Fibroblast of the aortic adventitia (primary cell): ENCODE measurements around the gene DPM1. TPM values are rescaled to one million over a fixed set of nuclear protein-coding genes. Genes with fewer than 3 reads are reported as not detected.

Experiments used
- DNase-seq: peaks from one replicate; pipeline ENCODE4 v3.0.0-alpha.2; 2010; ENCODE audit warnings: low read depth
- H3K4me3 ChIP-seq: 2 replicates; pipeline ENCODE4 v1.5.1; 2011; ENCODE audit warnings: low read depth, mild to moderate bottlenecking, control low read depth, low read length, moderate library complexity
- total RNA-seq: library from RNA; depleted of rRNA; stranded (reverse); fragments of >200 nt; gene quantifications from 2 replicates; pipeline ENCODE4 v1.2.3, GENCODE V29; 2012; ENCODE audit warnings: low replicate concordance
- TF ChIP-seq, protein P1 (sequence below): IDR thresholded peaks from 2 replicates; pipeline ENCODE4 v1.5.1; 2011; ENCODE audit warnings: mild to moderate bottlenecking, low read length, control low read depth, inconsistent platforms; ENCODE audit not compliant: insufficient read depth

The DPM1 gene
- total RNA-seq, 1 donor: 70.8 TPM

DNA sequence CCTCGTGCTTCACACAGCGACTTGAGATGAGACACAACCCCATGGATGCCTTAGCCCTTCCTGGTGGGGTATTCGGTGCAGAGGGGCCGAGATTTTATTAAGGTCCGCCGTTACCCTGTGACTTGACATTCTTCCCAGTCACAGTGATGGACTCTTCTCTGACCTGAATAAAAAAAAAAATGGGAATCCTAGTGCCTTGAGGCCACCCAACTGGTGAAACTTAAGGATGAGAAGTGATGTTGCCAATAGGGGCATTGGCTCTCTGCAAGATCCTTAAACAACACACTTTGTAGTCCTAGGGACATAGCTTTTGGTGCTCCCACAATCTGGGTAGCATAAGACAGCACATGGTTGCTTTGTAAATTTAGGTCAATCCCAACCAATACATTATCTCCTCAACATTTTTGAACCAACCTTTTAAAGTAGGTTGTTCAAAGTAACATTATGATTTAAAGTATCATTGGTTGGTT lies 26.3 kb downstream of the DPM1 start:
- DNase-seq: no peak
- H3K4me3 ChIP-seq: peak overlapping the region; percentile 69
- TF ChIP-seq, protein P1, sequence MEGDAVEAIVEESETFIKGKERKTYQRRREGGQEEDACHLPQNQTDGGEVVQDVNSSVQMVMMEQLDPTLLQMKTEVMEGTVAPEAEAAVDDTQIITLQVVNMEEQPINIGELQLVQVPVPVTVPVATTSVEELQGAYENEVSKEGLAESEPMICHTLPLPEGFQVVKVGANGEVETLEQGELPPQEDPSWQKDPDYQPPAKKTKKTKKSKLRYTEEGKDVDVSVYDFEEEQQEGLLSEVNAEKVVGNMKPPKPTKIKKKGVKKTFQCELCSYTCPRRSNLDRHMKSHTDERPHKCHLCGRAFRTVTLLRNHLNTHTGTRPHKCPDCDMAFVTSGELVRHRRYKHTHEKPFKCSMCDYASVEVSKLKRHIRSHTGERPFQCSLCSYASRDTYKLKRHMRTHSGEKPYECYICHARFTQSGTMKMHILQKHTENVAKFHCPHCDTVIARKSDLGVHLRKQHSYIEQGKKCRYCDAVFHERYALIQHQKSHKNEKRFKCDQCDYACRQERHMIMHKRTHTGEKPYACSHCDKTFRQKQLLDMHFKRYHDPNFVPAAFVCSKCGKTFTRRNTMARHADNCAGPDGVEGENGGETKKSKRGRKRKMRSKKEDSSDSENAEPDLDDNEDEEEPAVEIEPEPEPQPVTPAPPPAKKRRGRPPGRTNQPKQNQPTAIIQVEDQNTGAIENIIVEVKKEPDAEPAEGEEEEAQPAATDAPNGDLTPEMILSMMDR: no peak

DNA sequence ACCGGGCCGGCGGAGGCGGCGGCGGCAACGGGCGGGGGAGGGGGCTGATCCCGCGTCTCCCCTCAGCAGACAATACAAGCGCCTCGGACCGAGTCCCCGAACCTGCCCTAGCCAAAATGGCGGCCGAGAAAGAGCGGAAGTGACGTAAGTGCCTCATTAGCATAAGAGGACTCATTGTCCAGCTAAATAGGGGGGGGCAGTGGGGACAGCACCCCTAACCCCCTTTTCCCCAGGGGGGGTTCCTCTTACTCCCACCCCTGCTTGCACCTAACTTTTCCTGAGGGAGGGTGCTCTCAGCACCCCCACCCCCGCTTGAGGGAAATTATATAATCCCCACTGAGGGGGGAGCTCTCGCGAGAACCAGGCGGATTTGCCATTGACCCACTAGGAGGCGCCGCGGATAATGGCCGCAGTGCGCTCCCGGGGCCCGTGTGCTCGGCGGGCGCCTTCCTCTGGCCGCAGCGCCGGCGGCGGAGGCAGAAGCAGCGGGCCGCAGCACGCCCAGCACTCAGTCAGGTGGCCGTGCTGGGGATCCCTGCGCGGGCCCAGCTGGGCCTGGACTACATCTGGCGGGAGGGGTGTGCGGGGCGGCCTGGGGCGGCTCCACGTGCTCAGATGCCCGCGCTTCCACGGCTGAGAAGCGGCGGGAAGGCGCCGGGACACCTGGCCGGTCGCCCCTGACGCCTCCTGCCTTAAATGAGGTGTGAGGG lies 26.9 kb downstream of the DPM1 start, which contains the start of gene ADNP:
TSS of gene ADNP (minus strand) at position 132 of the 710 bp plus-strand sequence. CDS start 27,441 bp downstream, outside the sequence.
- H3K4me3 ChIP-seq: peak within 1 kb of the TSS; percentile 69
- DNase-seq: peak; percentile 92
- TF ChIP-seq, protein P1: peak; percentile 70

DNA sequence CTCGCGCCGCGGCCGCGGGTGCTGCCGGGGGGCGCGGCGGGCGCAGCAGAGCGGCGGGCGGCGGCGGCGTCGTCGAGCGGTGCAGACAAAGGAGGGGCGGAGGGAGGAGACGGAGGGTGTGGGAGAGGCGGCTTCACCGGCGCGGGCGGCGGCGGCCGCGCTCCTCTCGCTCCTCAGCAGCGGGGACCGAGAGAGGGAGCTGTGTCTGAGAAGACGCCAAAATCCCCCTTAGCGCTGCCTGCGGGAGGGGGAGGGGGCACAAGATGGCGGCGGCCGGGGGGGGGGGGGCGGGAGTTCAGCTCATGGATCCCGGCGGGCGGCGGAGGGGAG lies 27.4 kb downstream of the DPM1 start:
- TF ChIP-seq, protein P1: no peak
- H3K4me3 ChIP-seq: peak overlapping the region; percentile 69
- no peak for DNase-seq

DNA sequence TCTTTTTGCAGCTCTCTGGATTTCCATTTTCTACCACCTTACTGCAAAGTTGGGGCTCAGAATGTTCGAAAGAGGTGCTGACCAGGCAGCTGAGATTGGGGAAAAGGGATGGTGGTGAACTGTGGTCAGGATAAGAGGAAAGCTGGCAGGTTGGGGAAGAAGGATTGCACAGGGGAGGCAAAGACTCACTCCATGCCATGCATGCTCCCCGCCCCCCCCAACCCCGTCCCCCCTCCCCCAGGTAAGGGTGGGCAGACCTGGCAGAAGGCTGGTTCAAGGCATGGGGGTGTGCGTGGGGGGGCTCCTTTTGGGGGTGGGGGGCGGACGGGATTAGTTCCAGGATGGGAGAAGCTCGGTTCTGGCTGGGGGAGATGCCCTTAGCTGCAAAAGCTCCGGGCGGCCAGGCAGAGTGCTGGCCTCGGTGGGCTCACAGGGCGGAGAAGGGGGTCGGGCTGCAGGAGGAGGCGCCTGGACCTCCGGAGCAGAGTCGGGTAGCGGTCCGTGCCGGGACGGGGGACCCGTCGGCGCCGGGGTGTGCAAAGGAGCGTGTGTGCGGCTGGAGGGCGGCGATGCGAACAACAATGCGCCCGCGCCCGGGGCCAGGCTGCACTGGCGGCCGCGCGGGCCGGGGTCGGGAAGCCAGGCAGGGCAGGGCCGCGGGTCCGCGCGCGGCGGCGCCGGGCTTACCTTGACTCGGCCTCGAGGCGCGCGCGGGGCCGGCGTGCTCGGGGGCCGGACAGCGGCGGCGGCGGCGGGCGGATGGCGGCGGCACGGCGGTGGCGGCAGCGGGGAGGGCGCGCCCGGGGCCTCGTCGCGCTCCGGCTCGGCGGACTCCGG lies 28.0 kb downstream of the DPM1 start:
- TF ChIP-seq, protein P1: no peak
- H3K4me3 ChIP-seq: peak overlapping the region; percentile 69
- DNase-seq: no peak

DNA sequence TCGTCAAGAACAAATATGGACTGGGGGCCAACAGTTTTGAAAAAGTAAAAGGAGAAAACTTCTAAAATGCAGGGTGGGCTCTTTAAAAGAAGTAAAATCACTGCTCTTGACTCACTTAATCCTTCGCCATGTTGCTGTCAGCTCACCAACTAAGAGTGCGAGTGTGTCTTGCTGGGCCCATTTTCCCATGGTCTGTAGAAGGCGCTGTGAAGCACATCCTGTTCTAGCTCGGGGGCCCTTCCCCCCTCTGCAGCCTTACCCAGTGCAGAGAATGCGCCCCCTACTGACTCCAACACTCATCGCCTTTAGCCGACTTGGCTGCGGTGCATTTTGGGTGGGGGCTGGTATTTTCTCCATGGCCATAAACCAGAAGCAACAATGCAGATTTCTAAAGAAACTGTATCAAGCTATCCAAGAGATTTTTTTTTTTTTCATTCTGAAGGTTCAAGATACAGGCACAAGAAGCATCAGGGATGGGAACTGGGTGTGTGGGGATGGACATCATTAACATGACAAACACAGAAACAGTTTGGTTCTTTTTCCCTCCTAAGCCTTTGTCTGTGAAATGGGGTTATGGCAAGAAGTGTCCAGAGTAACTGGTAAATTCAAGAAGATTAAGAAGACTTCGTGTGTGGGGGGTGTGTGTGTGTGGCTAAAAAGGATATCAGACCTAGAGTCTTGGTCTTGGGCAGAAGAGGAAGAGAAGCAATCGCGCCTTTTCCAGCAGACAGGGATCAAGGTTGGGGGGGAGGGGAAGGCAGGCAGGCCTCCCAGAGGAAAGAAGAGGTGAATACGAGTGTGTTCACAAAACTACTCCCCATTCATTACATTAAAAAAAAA lies 28.8 kb downstream of the DPM1 start:
- DNase-seq: peak; percentile 97
- TF ChIP-seq, protein P1: peak; percentile 92
- H3K4me3 ChIP-seq: peak overlapping the region; percentile 69

DNA sequence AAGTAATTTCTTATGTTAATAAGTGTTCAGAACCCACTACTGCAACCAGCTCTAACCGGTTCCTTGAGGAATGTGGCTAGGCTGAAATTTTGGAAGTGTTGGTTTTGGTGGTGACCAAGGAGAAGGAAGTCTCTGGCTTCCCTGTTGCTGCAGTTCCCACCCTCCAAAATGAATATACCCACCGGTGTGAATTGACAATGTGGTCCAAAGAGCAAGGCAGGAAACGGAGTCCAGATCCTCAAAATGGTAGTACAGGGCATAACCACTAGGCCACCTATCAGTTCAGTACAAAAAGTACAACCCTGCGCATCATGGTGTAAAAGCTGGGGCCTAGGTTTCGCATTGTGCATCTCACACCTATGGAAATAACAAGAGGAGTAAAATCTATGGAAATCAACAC lies 29.9 kb downstream of the DPM1 start:
- TF ChIP-seq, protein P1: peak; percentile 24
- DNase-seq: no peak
- H3K4me3 ChIP-seq: peak overlapping the region; percentile 69
